ENCODE results near the gene TECPR2. TPM values are rescaled to one million over a fixed set of nuclear protein-coding genes. Genes with fewer than 3 reads are reported as not detected.
"Not testable (repeated sequence)": the region's sequence is repeated elsewhere in the genome, so short reads cannot be mapped to it uniquely, and the experiment has no call there.

Gene TECPR2
- total RNA-seq, 1 donor from 2014 or later = 5.1 TPM

- no peak for TF ChIP-seq CTCF (conservative IDR thresholded peaks at IDR 0.05; ENCODE audit: low read depth, low read length)
- DNase-seq (ENCODE audit: low read depth) = no peak
- H3K4me3 ChIP-seq (ENCODE audit: low read depth, low read length) = no peak overlapping the region
Observed at GRCh38 chr14:102541771-102542170, 179.0 kb downstream of the TECPR2 start.

- no peak overlapping the region for H3K4me3 ChIP-seq (ENCODE audit: low read depth, low read length)
- no peak for TF ChIP-seq CTCF (conservative IDR thresholded peaks at IDR 0.05; ENCODE audit: low read depth, low read length)
- no peak for DNase-seq (ENCODE audit: low read depth)
Observed at GRCh38 chr14:102544046-102544746, 181.5 kb downstream of the TECPR2 start.

- no peak for DNase-seq (ENCODE audit: low read depth)
- H3K4me3 ChIP-seq (ENCODE audit: low read depth, low read length) = no peak overlapping the region
- TF ChIP-seq CTCF (conservative IDR thresholded peaks at IDR 0.05; ENCODE audit: low read depth, low read length) = no peak
Observed at GRCh38 chr14:102544747-102545460, 182.2 kb downstream of the TECPR2 start.

- TF ChIP-seq CTCF (conservative IDR thresholded peaks at IDR 0.05; ENCODE audit: low read depth, low read length) = no peak
- no peak for DNase-seq (ENCODE audit: low read depth)
- H3K4me3 ChIP-seq (ENCODE audit: low read depth, low read length) = no peak overlapping the region
Observed at GRCh38 chr14:102545461-102546265, 182.9 kb downstream of the TECPR2 start.

GRCh38 chr14:102548616-102549240 is 186.0 kb downstream of the TECPR2 start:
- DNase-seq (ENCODE audit: low read depth) = no peak
- no peak for TF ChIP-seq CTCF (conservative IDR thresholded peaks at IDR 0.05; ENCODE audit: low read depth, low read length)
- no peak overlapping the region for H3K4me3 ChIP-seq (ENCODE audit: low read depth, low read length)

- not testable (repeated sequence) for H3K4me3 ChIP-seq (ENCODE audit: low read depth, low read length); DNase-seq (ENCODE audit: low read depth)
Observed at GRCh38 chr14:102550927-102551401, 188.2 kb downstream of the TECPR2 start.

Other genes starting within 250 kb of the TECPR2 start
- gene WDR20, start 223.0 kb upstream of the TECPR2 start, total RNA-seq = 12.4 and 13.8 TPM in 2 replicates
- gene MOK, start 57.8 kb upstream of the TECPR2 start, total RNA-seq = 2.3 and 7.5 TPM in 2 replicates
- gene ZNF839, start 43.2 kb upstream of the TECPR2 start, total RNA-seq = 8.2 and 16.9 TPM in 2 replicates
- gene CINP, start 51 bp upstream of the TECPR2 start, total RNA-seq = 43.5 and 44.5 TPM in 2 replicates
- 49.6 and 137 TPM in 2 replicates for gene ANKRD9, start 146.8 kb downstream of the TECPR2 start, total RNA-seq
- 8.1 and 9.2 TPM in 2 replicates for gene RCOR1, start 229.7 kb downstream of the TECPR2 start, total RNA-seq

Data from epithelial cell of proximal tubule (primary cell).